ENCODE data around the gene IL13. TPM values are rescaled to one million over a fixed set of nuclear protein-coding genes. Genes with fewer than 3 reads are reported as not detected.

IL13 gene
- not detected in 2 replicates for total RNA-seq

GRCh38 chr5:132657676-132658380, at the start of gene IL13:
IL13 (plus strand) TSS chr5:132658173; CDS start chr5:132658187, 14 bp downstream.

GRCh38 chr5:132673939-132674630, 16.1 kb downstream of the IL13 start, which contains the start of gene IL4:
IL4 (plus strand) TSS chr5:132673989; CDS start chr5:132674051, 62 bp downstream.

Other genes with a start within 250 kb of the IL13 start
- gene IRF1, start 167.4 kb upstream of the IL13 start, total RNA-seq, result 3.5 and 14.7 TPM in 2 replicates
- not detected in 2 replicates for gene IL5, start 114.7 kb upstream of the IL13 start, total RNA-seq
- 18.5 and 19.6 TPM in 2 replicates for gene RAD50, start 101.2 kb upstream of the IL13 start, total RNA-seq
- not detected in 2 replicates for gene IL4, start 15.8 kb downstream of the IL13 start, total RNA-seq
- gene KIF3A, start 79.4 kb downstream of the IL13 start, total RNA-seq, result 5.1 and 8.6 TPM in 2 replicates
- gene CCNI2, start 89.3 kb downstream of the IL13 start, total RNA-seq, result 0.49 and 0.93 TPM in 2 replicates
- gene SEPTIN8, start 119.1 kb downstream of the IL13 start, total RNA-seq, result 28.1 and 42.8 TPM in 2 replicates
- 0.14 and 0.28 TPM in 2 replicates for gene SOWAHA, start 155.1 kb downstream of the IL13 start, total RNA-seq
- gene SHROOM1, start 172.5 kb downstream of the IL13 start, total RNA-seq, result 2.4 and 3.7 TPM in 2 replicates
- gene GDF9, start 208.3 kb downstream of the IL13 start, total RNA-seq, result 0.14 TPM in 1 of 2 replicates, not detected in the other
- 288 and 334 TPM in 2 replicates for gene UQCRQ, start 208.5 kb downstream of the IL13 start, total RNA-seq
- gene LEAP2, start 215.5 kb downstream of the IL13 start, total RNA-seq, result 0.49 TPM in 1 of 2 replicates, not detected in the other

Data from airway epithelial cell (primary cell).